Cerebellar nuclear complex (tissue), 1 donor: ENCODE results near the gene TOX4.

Experiments
- DNase-seq, 2 experiments: peaks; one replicate each; lab custom pipeline; 2025; lab: John Stamatoyannopoulos, UW

Gene TOX4

DNA sequence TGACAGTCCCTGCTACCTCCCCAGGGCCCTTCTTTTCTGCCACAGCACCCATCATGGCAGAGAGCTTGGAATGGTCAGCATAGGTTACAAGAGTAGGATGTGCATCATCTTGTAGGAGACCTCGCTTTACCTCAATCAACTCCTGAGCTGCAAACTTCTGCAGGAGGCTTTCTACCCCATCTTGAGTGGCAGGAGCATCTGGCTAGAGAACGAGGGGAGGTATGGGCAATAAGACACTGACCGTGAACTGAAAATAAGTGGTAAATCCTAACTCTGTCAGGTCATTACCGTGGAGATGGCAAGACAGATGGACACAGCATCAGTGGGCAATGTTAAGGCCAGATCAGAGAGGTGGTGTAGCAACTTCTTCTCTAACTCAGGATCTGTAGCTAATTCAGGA lies 26.4 kb downstream of the TOX4 start:
- no peak for DNase-seq

DNA sequence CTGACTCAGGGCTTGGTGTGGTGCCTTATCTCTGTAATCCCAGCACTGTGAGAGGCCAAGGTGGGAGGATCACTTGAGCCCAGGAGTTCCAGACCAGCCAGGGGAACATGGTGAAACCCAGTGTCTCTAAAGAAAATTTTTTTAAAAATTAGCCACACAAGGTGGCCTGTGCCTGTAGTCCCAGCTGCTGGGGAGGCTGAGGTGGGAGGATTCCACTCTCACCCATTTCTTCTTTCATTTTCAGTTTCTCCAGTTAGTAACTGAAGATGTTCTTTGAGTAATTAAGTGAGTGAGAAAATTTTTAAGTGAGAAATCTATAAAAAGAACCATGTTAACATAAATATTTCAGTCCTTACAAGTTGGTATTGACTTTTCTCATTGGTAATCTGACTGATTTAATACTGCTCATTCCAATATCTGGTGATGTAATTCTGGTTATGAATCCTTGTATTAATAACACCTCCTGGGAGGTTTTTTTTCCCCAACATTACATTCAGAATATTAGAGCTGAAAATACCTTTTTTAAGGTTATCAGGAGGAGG lies 28.1 kb downstream of the TOX4 start:
- no peak for DNase-seq

DNA sequence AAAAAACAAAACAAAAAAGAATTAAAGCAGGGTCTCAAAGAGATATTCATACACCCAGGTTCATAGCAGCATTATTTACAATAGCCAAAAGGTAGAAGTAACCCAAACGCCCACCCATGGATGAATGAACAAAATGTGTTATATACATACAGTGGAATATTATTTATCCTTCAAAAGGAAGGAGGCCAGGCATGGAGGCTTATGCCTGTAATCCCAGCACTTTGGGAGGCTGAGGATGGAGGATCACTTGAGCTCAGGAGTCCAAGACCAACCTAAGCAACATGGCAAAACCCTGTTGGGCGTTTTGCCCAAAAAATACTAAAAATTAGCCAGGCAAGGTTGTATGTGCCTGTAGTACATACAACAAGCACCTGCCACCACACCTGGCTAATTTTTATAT lies 29.6 kb downstream of the TOX4 start:
- DNase-seq, result no peak

DNA sequence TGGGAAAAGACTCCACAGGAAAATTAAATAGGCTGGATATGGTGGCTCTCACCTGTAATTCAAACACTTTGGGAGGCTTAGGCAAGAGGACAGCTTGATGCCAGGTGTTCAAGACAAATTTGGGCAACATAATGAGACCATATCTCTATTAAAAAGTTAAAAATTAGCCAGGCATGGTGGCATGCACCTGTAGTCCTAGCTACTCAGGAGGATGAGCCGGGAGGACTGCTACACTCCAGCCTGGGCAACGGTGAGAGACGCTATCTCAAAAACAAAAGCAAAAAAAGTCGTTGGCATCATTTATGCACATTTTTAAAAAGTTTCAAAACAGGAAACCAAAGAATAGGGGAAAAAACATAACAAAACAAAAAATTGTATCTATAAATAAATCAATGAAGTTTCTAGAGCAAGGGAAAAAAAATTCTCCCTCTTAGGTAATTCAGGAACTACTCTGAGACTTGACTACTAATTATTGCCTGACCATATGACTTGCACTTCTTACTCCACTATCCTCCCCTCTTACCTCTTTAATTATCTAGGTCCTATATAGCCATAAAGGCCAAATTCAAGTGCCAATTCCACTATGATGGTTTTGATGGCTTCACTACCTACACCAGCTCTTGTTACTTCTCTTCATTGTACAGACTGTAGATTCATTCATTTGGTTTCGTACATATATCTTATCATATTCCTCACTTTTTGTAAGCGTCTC lies 32.6 kb downstream of the TOX4 start:
- DNase-seq, result no peak

DNA sequence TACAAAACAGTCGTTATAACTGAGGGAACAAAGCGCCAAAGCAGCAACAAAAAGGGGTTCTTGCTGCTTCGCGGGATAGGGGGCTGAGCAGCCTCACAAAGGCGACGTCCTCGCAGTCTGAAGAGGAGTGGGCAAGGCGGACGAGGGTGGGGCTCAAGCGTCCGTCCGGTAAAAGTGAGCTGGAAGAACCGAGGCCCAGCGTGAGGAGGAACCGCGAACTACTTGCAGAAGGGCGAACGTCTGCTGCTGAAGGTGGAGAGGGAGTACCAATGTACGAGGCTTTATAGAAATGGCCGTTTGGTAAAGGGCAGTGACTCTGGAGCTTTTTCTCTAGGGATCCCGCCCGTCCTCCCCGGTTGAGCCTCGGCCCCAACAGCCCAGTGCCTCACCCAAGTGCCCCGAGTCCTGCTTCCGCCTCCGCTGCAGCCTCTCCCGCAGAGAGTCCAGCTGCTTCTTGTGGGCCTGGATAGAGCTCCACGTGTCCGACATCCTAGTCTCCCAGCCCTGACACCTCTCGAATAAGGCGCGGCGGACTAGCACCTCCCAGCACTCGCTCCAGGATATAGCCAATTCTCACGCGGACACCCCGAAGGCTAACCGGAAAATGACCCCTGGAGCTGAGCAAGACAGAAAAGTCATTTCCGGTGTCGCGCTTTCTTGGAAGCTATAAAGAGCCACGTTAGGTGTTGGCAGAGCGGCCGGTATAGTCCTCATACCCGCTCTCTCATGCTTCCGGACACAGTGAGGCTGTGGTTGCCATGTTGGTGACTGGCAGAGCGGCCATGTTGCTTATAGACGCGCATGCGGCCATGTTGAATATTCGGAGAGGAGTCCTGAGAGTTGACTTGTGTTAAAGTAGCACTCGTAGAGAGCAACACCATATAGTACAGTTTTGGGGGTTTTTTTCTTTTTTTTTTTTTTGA lies 34.0 kb downstream of the TOX4 start, which contains the start of gene METTL3:
Gene METTL3, minus strand, starts transcription at position 606 of the 923 bp plus-strand sequence. Its CDS starts 117 bp downstream, at position 489.
- peak; percentile 97 for DNase-seq

DNA sequence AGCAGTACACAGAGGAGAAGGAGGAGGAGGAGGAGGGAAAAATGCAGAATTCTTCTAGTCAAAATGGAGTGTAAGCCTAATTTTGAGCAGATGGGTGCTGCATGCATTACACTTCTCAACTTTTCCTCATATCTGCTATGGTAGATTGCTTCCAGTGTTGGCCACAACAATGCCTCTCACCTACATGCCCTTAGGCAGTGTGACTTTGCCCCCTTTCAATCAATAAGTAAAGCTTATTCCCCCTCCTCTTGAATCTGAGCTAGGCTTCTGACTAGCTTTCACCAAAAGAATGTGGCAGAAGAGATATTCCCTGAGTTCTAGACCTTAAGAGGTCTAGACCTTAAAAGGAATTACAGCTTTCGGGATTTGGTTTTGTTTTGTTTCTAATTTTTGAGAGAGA lies 37.3 kb downstream of the TOX4 start:
- DNase-seq, result no peak

DNA sequence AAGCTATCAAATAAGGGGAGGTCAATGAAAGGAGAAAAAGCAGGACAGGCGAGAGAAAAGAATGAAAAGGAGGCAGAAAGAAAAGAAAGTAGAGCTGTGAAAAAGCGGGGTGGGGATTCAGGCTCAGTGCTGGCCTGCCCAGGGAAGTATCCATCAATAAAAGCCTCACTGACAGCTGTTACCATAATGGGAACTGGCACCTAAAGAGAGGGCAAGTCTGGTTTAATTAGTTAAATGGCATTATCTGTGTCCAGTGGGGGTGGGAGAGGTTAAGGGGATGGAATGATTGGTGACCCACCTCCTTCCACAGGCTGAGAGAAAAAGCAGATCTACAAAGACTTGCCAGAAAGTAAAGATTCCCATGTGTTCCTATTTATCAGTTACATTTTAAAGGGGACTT lies 41.7 kb downstream of the TOX4 start:
- DNase-seq, result no peak

DNA sequence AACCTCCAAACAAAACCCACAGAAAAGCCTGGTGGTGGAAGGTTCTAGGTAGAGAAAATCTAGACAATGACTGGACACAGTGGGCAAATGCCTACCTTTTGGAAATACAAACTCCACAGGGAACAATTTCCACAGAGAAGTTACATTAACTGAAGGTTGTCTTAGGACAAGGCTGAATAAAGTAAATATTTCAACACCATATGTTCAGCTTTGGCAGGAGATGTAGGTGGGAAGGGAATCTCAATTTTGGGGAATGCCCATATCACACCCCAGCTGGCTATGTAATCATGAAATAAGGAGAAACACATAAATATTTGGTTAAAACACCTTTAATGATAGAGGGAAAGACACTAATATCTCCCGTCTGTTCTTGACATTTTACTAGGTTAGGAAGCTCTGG lies 43.8 kb downstream of the TOX4 start:
- no peak for DNase-seq

DNA sequence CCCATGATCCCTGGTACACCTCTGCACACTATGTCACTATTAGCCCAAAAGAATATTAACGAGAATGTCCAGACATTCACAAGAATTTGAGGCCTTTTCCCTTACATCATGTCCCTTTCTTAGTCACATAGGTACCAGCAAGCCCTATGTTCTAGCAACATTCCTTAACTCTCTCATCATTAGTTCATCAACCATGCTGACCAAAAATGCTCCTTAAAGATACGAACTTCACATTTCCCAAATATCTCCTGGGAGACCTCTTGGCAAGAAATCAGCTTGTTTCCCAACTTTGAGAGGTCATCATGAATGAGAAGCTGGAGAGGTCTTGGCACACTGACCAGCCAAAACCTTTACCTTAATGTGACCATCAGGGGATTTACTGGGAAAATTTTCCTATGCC lies 44.5 kb downstream of the TOX4 start:
- DNase-seq, result no peak

DNA sequence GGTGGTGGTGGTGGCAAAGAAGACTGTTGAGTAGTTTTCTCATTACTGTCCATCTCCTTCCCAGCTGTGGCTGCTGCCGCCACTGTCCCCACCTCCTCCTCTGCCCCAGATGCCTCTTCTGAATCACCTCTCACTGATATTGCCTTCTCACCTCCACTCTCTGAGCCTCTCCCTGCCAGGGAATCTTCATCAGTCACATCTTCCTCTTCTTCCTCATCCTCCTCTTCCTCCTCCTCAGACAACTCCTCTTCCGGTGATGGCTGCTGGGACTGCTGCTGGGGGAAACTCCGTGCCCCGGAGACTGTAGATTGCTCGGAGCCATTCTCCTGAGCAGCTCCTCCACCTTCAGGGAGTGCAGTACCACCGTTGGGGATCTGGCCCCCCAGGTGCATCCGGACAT lies 46.2 kb downstream of the TOX4 start:
- no peak for DNase-seq

DNA sequence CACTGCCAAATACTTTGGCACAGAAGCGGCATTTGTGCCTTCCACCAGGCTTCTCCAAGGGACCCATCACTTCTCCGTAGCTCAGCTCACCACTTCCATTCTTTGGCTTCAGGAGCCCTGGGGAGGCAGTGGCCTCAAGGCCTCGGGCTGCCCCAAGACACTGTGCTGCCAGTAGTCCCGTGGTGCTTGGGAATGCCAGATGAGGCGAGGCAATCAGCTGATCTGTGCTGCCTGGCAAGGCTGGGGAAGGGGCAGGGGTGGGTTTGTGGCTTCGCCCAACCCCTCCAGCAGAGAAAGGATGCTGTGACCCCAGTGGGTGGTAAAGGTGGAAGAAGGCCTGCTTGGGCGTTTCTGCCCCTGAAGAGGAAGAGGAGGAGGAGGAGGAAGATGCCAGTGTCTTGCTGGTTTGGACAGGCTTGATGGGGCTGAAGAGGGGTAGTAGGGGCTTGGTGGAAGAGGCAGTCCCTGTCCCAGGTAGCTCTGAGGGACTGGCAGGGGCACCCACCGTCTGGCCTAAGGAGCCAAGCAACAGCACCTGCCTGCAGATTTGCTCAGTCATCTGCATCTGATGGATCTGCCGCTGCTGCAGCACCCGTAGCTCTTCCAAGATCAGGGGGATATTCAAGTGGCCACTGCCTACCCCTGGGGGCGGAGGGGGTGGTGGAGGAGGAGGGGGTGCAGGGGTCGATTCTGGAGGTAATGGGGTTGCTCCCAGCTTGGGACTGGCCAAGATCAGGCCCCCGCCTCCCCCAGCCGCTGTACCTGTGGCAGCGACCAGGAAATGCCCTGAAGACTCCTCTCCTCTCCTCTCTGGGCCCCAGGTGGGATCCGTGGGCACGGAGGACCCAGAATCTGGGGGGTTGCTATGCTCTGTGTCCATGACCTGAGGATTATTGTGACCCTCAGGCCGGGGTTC lies 47.8 kb downstream of the TOX4 start:
- no peak for DNase-seq

DNA sequence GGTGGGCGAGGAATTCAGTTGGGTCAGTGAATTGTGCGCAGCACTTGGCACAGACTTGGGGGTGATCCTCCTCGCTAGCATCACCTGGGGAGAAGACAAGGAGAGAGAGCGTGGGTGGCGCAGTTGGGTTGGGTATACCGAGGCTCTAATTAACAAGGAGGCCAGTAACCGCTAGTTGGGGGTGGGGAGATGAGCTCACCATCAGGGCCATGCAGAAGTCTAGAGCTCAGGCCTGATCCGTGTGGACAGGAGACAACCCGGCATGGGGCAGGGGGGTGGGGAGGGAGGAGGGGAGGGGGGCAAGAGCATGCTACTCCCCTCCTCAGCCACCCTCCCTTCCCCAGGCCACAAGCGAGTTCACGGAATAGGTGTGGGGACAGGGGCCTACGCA lies 48.6 kb downstream of the TOX4 start:
- DNase-seq, result no peak

DNA sequence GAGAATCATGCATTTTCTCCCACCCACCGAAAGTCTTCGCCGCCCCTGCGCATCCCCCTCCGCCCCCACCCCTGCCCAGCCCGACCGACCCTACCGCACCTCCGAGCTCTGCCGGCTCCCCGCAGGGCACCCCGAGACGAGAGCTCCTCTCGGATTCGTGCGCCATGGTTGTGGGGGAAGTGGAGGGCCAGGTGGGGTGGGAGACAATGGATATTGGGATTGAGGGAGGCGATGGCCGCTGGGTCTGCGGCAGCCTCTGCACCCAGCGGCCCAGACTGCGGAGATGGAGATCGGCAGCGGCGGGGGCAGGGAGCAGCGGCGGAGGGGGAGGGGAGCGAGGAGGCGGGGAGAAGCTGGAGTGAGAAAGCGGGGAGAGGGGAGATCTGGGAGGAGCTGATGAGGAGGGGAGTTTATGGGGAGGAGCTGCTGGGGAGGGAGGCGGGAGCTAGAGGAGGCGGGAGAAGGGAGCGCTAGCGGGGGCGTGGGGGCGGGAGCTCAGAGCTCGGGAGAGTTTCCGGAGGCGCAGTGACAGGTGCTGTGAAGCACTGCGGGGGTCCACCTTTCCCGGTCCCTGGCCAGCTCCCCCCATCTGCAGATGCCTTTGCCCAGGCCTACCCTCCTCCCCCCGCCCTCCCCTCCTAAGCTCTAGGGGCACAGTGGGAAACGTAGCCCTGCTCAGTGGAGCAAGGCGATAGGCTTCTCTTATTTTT lies 49.1 kb downstream of the TOX4 start, which contains the start of gene SALL2:
Gene SALL2, minus strand, starts transcription at position 385 of the 710 bp plus-strand sequence. Its CDS starts 219 bp downstream, at position 166.
- peak; percentile 64 to 78 for DNase-seq

DNA sequence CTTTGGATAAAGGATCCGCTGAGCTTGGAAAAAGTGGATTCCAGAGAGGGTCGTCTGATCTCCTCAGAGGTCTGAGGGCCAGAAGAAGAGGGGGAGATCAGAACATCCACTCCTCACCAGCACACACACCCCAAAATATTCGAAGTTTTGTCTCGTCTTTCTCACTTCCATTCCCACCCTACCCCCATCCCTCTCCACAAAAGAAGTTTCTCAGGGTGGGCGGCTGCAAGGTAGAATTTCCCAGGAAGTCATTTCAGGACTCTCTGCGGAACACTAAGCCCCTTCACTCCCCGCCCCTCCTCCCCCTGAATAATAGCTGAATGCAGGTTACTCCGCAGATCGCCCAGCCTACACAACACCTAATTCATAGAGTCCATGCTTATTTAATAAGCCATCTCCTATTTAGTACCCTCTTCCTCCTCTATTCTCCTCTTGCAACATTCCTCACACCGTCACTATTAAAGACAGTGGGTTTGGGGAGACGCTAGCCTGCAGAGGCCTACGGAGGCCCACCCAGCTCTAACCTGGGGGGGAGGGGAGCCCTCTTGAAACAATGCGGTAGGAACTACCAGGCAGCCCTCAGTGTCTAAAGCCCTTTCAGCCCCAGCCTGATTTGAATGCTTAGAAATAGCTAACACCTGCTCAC lies 49.8 kb downstream of the TOX4 start:
- DNase-seq, result no peak

DNA sequence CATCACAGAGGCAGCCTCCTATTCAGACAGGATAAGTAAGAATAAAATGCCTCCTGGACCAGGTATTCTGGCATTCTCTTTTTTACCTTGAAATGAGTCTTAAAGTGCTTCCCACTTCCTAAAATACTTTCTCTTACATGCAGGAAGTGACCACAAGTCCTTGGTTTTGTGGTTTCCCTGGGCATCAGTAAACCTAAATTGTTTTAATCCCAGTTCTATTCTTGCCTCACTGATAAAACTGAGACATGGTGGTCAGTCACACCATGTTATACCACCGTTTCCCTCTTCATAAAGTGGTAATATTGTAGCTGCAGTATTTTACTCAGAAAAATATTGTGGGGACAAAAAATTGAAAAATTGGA lies 50.3 kb downstream of the TOX4 start:
- DNase-seq, result no peak

DNA sequence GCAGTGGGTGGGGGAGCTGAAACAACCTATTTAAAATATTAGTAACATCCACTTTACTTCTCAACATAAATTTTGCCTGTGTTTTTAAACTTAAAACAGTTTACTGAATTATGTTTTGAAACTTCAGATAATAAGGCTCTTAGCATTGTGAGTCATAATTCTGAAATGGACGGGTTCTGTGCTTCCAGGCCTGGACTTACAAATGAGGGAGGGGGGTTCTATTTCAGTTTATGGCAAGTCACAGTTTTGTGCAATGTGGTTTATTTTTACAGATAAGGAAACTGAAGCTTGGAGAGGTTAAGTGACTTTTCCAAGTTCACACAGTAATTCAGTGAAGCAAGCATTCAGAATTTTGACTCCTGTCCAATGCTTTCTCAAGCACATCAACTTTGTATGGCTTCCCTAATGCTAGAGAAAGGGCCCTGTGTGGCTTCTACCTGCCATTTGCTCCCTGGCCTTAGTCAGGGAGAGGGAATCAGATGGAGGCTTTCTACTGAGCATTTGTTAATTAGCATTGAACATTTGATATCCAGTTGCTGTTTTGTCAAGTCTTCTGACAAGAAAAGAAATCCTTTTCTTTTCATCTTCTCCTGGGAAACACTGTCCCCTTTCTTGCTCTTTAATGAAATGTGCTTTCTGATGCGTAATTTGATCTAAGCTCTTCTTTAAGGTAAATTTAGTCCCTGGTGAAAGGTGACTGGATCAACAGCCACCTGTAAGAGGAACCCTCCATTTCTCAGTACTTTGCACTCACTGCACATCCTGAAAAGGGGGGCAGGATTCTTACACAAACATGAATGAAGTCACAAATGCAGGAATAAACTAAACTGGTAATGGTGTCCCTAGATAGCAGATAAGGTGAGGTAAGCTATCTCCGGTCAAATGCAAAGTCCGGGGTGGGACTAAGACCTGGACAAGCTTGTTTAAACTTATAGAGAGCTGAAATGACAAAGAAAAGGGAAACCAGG lies 51.7 kb downstream of the TOX4 start:
- DNase-seq, result no peak

DNA sequence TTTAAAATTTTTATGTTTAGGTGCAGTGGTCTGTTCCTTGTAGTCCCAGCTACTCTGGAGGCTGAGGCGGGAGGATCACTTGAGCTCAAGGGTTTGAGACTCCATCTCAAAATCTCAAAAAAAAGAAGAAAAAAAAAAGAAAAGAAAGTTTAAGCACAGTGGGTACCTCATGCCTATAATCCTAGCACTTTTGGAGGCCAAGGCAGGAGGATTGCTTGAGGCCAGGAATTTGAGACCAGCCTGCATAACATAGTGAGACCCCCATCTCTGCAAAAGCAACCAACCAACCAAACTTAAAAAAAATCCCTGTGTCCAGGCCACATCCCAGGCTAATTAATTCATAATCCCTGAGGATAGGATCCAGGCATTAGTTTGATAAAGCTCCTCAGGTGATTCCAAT lies 52.5 kb downstream of the TOX4 start:
- DNase-seq, result no peak

DNA sequence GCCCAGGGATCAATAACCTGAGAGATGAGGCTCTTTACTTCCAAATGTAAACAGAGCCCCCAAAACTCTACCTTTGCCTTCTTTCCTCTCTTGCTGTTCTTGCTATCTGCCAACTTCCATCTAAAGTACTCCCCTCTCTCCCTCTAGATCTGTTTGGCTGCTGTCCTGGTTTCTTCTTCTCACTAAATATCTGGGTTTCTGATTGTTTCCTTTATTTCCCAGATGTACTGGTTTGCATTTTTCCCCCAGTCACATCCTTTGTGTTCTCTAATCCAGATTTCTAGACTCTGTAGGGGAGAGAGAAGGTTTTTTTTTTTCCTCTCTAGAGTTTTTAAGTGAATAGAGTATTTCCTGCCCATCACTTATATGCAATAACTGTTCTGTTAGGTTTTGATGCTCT lies 56.3 kb downstream of the TOX4 start:
- no peak for DNase-seq

DNA sequence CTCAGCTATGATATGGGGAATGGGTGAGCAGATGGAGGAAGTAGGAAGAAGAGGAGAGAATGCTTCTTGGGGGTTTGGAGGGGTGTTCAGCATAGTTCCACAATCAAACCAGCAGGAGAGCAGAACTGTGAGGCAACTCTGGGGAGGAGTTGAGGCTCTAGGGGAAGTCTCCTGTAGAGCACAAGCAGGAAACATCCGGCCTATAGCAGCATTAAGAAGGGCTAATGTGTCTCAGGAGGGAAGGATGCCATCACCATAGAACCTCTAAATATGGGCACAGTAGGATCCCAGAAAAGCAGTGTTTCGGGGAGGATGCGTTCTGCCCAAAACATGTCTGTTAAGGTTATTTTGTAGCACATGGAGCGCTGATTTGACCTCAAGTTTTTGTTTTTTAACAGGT lies 57.6 kb downstream of the TOX4 start:
- no peak for DNase-seq
